NOMO-1 treated with dmso at 0.1 percent for 144 hours (cell line): ENCODE measurements around the gene SYK.
"Not testable (repeated sequence)": the region's sequence is repeated elsewhere in the genome, so short reads cannot be mapped to it uniquely, and the experiment has no call there.

Experiments used
- DNase-seq: peaks from one replicate; lab custom pipeline; 2025; ENCODE audit not compliant: unreplicated experiment; lab: John Stamatoyannopoulos, UW

Gene SYK

DNA sequence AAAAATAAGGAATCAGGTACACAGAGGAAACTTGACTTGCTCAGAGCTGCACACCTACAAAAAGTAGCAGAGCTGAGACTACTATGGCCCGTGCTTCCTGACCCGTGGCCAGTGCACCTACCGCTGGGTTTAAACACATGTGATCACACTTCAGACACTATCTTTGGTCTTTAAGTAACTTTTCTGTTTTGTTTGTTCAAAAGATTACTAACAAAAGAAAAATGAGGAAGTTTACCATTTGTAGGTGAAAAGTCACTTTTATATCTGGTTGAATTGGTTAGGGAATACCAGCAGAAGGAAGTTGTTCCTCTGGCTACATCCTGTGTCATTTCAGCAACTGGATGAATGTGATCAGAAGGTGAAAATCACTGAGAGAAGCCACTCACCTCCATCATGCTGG is 6.5 kb upstream of the SYK start:
- no peak for DNase-seq

GRCh38 chr9:90795871-90796317 is 5.7 kb upstream of the SYK start:
- peak; percentile 63 for DNase-seq

DNA sequence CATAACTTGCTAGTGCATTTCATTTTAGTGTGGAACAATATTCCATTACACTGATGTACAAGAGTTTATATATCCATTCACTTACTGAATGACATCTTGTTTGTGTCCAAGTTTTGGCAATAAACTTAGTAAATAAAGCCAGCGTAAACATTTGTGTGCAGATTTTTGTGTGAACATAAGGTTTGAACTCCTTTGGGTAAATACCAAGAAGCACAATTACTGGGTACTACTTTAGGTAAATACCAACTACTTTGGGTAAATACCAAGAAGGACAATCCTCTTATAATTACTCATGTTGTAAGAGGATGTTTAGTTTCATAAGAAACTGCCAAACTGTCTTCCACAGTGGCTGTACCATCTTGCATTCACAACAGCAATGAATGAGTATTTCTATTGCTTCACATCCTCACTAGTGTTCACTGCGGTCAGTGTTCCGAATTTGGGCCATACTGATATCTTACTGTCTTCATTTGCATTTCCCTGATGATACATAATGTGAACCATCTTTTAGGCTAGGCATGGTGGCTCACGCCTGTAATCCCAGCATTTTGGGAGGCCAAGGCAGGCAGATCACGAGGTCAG is 2.3 kb upstream of the SYK start:
- peak; percentile 38 for DNase-seq

- DNase-seq = no peak
Observed at GRCh38 chr9:90801973-90802322, 329 bp downstream of the SYK start.

- DNase-seq = no peak
Observed at GRCh38 chr9:90802386-90802985, 867 bp downstream of the SYK start.

DNA sequence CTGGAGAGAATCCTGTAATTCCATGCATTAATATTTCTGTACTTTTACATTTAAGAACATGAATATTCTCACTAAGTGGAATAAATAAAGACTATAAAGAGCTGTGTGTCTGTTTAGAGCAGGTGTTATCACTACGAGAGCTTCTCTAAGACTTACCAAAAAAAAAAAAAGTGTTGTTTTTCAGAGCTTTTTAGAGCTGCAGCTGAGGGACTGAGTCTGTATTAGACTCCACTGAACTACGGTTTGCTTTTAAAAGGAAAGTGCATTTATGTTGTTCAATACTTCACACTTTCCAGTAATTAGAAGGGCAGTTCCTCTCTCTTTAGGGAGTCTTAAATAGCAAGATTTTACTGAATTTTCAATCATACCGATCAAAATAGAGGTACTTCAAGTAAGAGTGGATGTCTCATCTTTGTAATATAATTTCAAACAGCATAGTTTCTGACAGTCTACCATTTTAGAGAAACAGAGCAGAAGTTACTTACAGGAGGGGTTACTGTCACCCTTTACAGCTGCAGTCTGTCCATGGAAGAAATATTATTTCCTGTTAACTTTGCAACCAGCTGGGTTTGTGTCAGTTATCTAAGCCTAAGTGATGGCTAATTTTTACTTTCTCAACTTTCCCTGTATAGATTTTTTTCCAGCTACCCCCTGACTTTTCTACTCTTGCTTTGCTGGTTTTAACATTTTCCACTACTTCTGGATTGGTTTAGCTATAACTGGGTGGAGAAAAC is 2.4 kb downstream of the SYK start:
- DNase-seq = no peak

- no peak for DNase-seq
Observed at GRCh38 chr9:90805006-90805996, 3.7 kb downstream of the SYK start.

DNA sequence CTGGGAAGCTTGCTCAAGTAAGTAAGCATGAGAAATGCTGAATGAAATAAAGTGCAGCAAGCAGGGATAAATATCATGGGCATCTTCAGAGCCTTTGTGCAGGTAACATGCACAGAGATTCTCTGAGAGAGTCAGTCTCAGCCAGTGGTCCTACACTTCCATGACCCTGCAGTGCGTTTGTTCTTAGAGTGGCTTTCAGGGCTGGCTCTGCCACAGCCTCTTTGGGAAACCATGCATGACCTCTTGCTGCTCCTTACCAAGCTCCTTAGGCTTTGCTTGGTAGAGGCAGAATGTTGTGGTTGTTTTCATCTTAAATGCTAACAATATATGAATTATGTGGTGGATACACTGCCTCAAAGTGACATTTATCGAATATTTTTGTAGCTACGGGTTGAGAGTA is 5.4 kb downstream of the SYK start:
- DNase-seq = no peak

GRCh38 chr9:90808398-90808797 is 6.8 kb downstream of the SYK start:
- DNase-seq = no peak

- peak; percentile 16 for DNase-seq
Observed at GRCh38 chr9:90808890-90809685, 7.5 kb downstream of the SYK start.

DNA sequence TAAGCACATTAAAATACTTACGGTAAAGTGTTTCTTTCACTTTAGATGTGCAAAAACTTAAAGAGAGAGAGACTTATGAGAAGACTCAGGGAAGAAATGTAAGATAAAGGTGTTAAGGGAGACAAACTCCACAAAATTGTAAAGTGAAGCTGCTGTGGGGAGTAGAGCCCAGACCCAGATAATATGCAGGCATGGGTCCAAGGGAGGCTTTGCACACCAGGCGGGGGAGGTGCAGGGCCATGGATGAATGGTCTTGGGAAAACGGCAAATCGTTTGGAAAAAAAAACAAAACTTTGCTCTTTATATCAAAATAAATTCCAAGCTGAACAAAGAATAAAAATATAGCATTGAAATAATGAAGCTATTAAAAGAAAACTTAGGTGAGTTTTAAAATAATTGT is 9.1 kb downstream of the SYK start:
- no peak for DNase-seq

DNA sequence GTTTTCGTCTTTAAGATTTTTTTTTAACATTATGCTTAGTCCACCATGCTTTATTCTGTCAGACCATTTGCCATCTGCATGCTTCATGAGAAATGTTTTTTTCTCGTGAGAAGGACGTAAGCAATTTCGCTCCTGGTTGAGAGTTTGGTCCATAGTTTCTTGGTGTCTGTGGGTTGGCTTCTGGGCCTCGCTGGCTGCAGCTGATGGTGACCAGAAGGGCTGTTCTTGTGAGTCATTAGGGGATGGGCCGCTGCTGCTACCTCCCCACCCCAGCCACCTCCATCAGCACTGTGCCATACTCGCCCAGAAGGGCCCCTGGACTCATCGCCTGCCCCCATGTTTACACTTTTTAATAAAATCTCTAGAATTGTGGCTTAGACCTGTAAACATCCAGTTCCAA is 11.4 kb downstream of the SYK start:
- DNase-seq = no peak

DNA sequence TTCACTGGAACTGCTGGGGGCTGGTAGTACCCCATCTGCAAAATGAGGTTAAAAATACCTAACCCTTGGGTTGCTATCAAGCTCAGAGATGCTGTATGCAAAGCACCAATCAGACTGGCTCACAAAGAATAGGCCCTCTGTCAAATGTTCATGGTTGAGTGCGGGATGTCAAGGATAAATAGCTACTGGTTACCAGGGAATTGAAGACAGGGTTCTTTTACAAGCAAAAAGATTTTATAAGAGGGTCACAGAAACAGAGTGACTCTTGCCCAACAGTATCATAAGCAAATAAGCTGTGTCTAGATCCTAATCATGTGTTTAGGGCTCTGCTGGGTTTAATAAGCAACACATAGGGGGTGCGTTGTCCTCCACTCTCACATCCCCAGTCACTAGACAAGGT is 11.9 kb downstream of the SYK start:
- DNase-seq = no peak

GRCh38 chr9:90814355-90814754 is 12.7 kb downstream of the SYK start:
- DNase-seq = no peak

- DNase-seq = peak; percentile 70
Observed at GRCh38 chr9:90815183-90815943, 13.7 kb downstream of the SYK start.

- DNase-seq = no peak
Observed at GRCh38 chr9:90815944-90816357, 14.3 kb downstream of the SYK start.

GRCh38 chr9:90816690-90817089 is 15.1 kb downstream of the SYK start:
- no peak for DNase-seq

GRCh38 chr9:90818279-90818678 is 16.7 kb downstream of the SYK start:
- no peak for DNase-seq

DNA sequence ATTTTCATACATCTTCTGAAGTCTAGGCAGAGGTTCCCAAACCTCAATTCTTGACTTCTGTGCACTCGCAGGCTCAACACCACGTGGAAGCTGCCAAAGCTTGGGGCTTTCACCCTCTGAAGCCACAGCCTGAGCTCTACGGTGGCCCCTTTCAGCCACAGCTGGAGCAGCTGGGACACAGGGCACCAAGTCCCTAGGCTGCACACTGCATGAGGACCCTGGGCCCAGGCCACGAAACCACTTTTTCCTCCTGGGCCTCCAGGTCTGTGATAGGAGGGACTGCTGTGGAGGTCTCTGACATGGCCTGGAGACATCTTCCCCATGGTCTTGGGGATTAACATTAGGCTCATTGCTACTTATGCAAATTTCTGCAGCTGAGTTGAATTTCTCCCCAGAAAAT is 18.8 kb downstream of the SYK start:
- not testable (repeated sequence) for DNase-seq

DNA sequence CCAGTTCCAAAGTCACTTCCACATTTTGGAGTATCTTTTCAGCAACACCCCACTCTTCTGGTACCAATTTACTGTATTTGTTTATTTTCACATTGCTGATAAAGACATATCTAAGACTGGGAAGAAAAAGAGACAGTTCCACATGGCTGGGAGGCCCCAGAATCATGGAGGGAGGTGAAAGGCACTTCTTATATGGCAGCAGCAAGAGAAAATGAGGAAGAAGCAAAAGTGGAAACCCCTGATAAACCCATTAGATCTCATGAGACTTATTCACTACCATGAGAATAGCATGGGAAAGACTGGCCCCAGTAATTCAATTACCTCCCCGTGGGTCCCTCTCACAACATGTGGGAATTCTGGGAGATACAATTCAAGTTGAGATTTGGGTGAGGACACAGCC is 19.6 kb downstream of the SYK start:
- not testable (repeated sequence) for DNase-seq
